Kidney epithelial cell (primary cell): ENCODE data around the gene KLF1. TPM values are rescaled to one million over a fixed set of nuclear protein-coding genes. Genes with fewer than 3 reads are reported as not detected.
"Not testable (repeated sequence)": the region's sequence is repeated elsewhere in the genome, so short reads cannot be mapped to it uniquely, and the experiment has no call there.

ENCODE experiments used
- DNase-seq: peaks from one replicate; pipeline ENCODE4 v3.0.0-alpha.2; 2010; ENCODE audit warnings: low read depth
- H3K27me3 ChIP-seq: 2 replicates; pipeline ENCODE4 v1.6.0; 2011; ENCODE audit warnings: low read length; ENCODE audit not compliant: control insufficient read depth, insufficient read depth
- H3K36me3 ChIP-seq: 2 replicates; pipeline ENCODE4 v1.5.1; 2011; ENCODE audit warnings: low read length; ENCODE audit not compliant: control insufficient read depth, insufficient read depth
- H3K4me3 ChIP-seq: 2 replicates; pipeline ENCODE4 v1.5.1; 2011; ENCODE audit warnings: low read depth, mild to moderate bottlenecking, control low read depth, low read length
- CTCF ChIP-seq: IDR thresholded peaks from 2 replicates; pipeline ENCODE4 v1.5.1; 2011; ENCODE audit warnings: mild to moderate bottlenecking, moderate library complexity, low read length, control low read depth, inconsistent platforms; ENCODE audit not compliant: insufficient read depth, poor library complexity, severe bottlenecking
- total RNA-seq: library from RNA; depleted of rRNA; stranded (reverse); fragments of >200 nt; gene quantifications from 2 replicates; pipeline ENCODE4 v1.2.3, GENCODE V29; 2015

The KLF1 gene
- total RNA-seq, 1 donor from 2014 or later: not detected

GRCh38 chr19:12896460-12896859 lies 9.5 kb upstream of the KLF1 start:
- no peak for TF ChIP-seq CTCF
- no peak for DNase-seq
- Histone ChIP-seq H3K27me3 (no peaks in the 10 kb centered on the region), H3K36me3 (no peaks in the 10 kb centered on the region), H3K4me3 (no peak overlapping the region)

- no peak for TF ChIP-seq CTCF
- no peaks in the 10 kb centered on the region for H3K27me3 ChIP-seq
- DNase-seq: no peak
- H3K4me3 ChIP-seq: no peak overlapping the region
- no peaks in the 10 kb centered on the region for H3K36me3 ChIP-seq
Observed at GRCh38 chr19:12893582-12893981, 6.6 kb upstream of the KLF1 start.

GRCh38 chr19:12891553-12892021 lies 4.6 kb upstream of the KLF1 start:
- Histone ChIP-seq H3K4me3 (peak overlapping the region; percentile 95), H3K27me3 (peaks cover 11% of the 10 kb centered on the region), H3K36me3 (no peaks in the 10 kb centered on the region)
- TF ChIP-seq CTCF: no peak
- no peak for DNase-seq

GRCh38 chr19:12890787-12891552 lies 4.0 kb upstream of the KLF1 start, which contains the start of gene GCDH:
TSS of gene GCDH (plus strand) at chr19:12891160. CDS start at chr19:12891305, 145 bp downstream.
- H3K27me3 ChIP-seq: peaks cover 14% of the 10 kb centered on the region
- peak; percentile 96 for DNase-seq
- TF ChIP-seq CTCF: no peak

GRCh38 chr19:12890299-12890786 lies 3.3 kb upstream of the KLF1 start:
- not testable (repeated sequence) for H3K36me3 ChIP-seq, H3K4me3 ChIP-seq, DNase-seq
- peaks cover 21% of the 10 kb centered on the region for H3K27me3 ChIP-seq

More at GRCh38 chr19:12890787-12891552, 4.0 kb upstream of the KLF1 start, which contains the start of gene GCDH:
- Histone ChIP-seq H3K4me3 (peak within 1 kb of the TSS; percentile 95), H3K36me3 (no peaks in the 10 kb centered on the region)

- peaks cover 35% of the 10 kb centered on the region for H3K27me3 ChIP-seq
- no peak for DNase-seq
- no peaks in the 10 kb centered on the region for H3K36me3 ChIP-seq
- H3K4me3 ChIP-seq: no peak overlapping the region
- TF ChIP-seq CTCF: no peak
Observed at GRCh38 chr19:12888006-12888603, 1.1 kb upstream of the KLF1 start.
